22Rv1 (cell line): ENCODE data around the gene LAMA5.

Experiments
- H3K27ac ChIP-seq: fragments of 450-650 bp; 2 replicates; pipeline ENCODE4 v1.5.1; 2017
- CTCF ChIP-seq: fragments of 450-650 bp; IDR thresholded peaks from 2 replicates; pipeline ENCODE4 v1.5.1; 2017; ENCODE audit warnings: mild to moderate bottlenecking
- ZFX ChIP-seq: fragments of 450-650 bp; IDR thresholded peaks from 2 replicates; pipeline ENCODE4 v1.6.1; 2017; ENCODE audit warnings: antibody characterized with exemption, borderline replicate concordance

Gene LAMA5

DNA sequence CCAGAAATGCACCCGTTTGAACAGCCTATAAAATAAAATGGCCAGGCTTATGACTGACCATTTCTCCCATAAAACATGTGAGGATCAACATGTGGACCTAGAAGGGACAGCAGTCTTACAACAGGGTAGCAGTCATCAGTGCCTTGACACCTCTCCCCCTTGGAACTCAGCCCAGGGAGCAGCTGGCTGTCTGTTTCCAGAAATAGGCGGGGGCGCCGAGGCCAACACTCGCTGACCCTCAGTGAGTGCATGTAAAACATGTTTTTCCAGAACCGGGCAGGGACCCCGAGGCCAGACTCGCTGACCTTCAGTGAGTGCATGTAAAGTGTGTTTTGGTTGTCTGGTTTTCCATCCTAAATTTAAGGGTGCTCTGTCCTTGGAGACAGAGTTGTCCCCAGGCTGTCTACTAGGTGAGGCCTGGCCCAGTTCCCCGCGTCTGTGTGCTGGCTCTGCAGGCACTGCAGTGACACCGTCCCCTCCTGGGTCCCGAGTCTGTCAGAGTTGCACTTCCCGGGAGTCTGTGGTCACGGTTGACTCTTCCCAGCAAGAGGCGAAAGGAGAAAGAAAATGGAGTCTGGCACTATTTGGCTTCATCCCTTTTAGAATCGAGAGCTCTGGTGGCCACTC is 84.1 kb downstream of the LAMA5 start:
- no peak overlapping the region for H3K27ac ChIP-seq
- no peak for TF ChIP-seq CTCF

DNA sequence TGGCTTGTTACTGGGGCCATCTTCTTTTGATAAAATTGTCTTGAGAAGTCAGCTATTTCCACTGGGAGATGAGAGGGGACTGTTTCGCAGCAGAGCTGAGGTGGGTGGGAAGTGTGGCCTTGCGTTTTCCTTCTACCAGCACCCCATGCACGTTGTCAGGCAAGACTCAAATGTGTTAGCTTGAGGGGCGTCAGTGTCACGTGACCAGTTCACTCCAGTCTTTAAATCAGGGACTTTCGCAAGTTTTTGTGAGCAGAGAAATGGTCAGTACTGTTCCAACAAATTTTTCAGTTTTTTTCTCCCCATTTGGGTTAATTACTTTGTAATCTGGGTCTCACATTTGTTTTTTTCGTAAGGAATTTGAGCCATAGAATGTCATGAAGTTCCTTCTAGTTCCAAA is 85.0 kb downstream of the LAMA5 start:
- no peak for TF ChIP-seq CTCF
- H3K27ac ChIP-seq, result no peak overlapping the region

DNA sequence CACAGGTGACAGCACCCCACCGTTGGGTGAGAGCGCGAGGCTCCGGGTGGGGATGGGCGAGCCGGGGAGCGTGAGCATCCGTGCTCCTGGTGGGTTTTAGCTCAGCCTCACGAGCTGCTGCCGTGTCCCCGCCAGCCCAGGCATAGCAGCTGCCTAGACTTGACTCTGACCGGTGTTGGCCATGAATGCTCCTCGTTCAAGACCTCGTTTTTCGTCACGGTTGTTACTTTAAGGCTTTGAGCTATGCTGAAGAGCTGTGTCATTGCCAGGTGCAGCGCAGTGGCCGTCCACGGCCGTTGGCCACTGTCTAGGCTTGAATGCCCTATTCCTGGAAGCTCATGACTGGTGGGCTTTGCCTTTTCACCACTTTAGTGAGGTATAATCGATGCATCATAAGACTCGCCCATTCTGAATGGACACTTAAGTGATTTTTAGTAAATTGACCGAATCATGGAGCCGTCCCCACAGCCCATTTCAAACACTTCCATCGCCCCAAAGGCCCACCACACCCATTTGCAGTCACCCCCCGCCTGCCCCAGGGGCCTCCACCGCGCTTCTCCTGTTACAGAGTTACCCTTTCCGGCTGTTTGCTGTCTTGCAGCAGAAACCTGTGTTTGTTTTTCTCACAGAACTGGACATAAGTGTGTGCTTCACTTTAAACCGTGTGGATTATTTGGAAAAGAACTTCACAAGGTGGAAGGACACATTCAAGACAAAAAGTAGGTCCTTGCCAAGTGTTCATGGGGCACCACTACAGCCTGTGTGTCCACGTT is 85.8 kb downstream of the LAMA5 start:
- no peak for TF ChIP-seq CTCF
- no peak for TF ChIP-seq ZFX
- no peak overlapping the region for H3K27ac ChIP-seq

- no peak for TF ChIP-seq ZFX
- no peak for TF ChIP-seq CTCF
Observed at GRCh38 chr20:62280303-62280702, 86.8 kb downstream of the LAMA5 start.

DNA sequence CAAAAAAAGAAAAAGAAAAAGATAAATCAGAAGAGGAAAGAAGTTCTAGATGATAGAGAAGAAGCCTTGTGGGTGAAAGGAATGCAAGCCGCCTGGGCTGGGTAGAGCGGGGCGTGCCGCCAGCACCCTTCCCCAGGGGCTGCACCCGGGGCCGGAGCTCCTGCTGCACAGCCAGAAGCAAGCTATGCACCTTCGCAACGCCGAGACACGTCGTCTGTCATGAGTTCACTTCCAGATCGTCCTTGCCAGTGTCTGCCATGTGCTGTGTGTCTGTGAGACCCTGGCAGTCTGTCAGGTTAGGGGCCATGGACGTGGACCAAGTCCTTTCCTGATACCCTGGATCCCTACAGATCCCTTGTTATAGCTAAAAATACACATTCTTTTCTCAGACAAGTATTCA is 89.9 kb downstream of the LAMA5 start:
- H3K27ac ChIP-seq, result no peak overlapping the region
- TF ChIP-seq ZFX (no peak), CTCF (no peak)

More at GRCh38 chr20:62280303-62280702, 86.8 kb downstream of the LAMA5 start:
- H3K27ac ChIP-seq, result no peak overlapping the region

DNA sequence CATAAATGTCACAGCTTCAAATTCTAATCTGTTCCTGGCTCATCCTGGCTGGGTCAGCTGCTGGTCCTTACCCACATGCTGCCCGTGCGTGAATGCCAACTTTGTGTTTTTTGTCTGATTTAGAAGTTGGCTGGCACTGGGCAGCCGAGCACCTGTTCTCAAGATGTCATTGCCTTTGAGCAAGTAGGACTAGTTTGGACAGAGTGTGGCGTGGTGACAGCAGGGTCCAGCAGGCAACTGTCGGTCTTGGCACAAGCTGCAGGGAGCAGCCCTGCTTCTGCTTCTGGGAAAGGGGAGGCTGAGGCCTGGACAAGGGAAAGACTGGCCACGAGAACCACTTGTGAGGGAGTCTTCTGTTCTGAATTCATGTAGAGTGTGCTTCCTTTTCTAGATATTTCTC is 90.7 kb downstream of the LAMA5 start:
- no peak overlapping the region for H3K27ac ChIP-seq
- TF ChIP-seq ZFX, result no peak
- TF ChIP-seq CTCF, result no peak

GRCh38 chr20:62275219-62275618 is 91.9 kb downstream of the LAMA5 start:
- no peak for TF ChIP-seq ZFX
- TF ChIP-seq CTCF, result no peak
- H3K27ac ChIP-seq, result no peak overlapping the region
